ENCODE measurements around the gene KYAT1. TPM values are rescaled to one million over a fixed set of nuclear protein-coding genes. Genes with fewer than 3 reads are reported as not detected.

Gene KYAT1
- total and polyA plus RNA-seq, 2 of the 8 experiments (the other 6 are each of a cell fraction or from before 2014, with no cell fraction given) = 30.4 to 42.2 TPM

DNA sequence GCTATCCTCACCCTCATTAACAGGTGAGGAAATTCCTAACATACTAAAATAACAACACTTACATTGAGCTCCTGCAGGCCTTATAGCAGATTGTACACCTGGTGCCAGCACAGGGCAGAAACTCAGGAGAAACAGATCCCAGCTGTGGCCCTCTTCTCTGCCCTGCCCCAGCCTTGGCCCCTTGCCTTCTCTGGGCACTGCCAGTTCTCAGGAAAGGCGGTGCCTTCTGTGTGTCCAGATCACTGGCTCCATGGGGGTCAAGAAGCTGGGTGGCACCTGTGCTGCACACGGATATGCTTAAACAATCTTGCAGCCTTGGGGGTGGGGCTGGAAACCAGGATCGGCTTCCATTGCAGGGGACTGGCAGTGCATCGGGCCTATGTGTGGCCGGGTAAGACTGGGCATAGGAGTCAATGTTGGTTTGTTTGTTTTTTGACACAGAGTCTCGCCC lies 19.3 kb downstream of the KYAT1 start:
- Histone ChIP-seq H4K91ac (replicated peaks; ENCODE audit: insufficient read length, low read length) (no peak overlapping the region), H3K56ac (replicated peaks; ENCODE audit: insufficient read length, low read depth, low read length) (no peak overlapping the region), H2BK12ac (ENCODE audit: low read depth, low read length) (no peak overlapping the region), H3K36me3 (ENCODE audit: control insufficient read depth in 2 of 4, insufficient read depth in 4 of 4, low read length in 3 of 4) (no peaks in the 10 kb centered on the region), H4K20me1 (replicated peaks in 1 of 2; ENCODE audit: control insufficient read depth in 1 of 2, insufficient read depth in 2 of 2, low read length in 2 of 2) (peaks cover 0 to 2% of the 10 kb centered on the region in 2 experiments), H3K27ac (ENCODE audit: low read depth, low read length) (no peak overlapping the region), H2BK15ac (ENCODE audit: low read length) (no peak overlapping the region), H4K8ac (ENCODE audit: extremely low read depth, insufficient read depth, low read length) (no peak overlapping the region), H3K4me2 (ENCODE audit: insufficient read depth in 1 of 2, low read depth in 2 of 2, low read length in 2 of 2) (no peak overlapping the region), H2AK5ac (ENCODE audit: low read depth, low read length) (no peak overlapping the region), H3K23ac (ENCODE audit: insufficient read length) (no peak overlapping the region), H2BK20ac (ENCODE audit: low read length) (no peak overlapping the region), H2BK5ac (ENCODE audit: low read depth, low read length) (no peak overlapping the region), H4K5ac (ENCODE audit: insufficient read length, low read depth, low read length) (no peak overlapping the region), H3K9ac (replicated peaks in 1 of 4; ENCODE audit: extremely low read depth in 1 of 4, low read depth in 3 of 4, low read length in 3 of 4) (no peak overlapping the region), H2AFZ (ENCODE audit: low read length) (no peak overlapping the region), H3K79me1 (ENCODE audit: low read depth, low read length) (peaks cover 5% of the 10 kb centered on the region; the same call in 1 of the 2 replicates), H3K9me3 (ENCODE audit: insufficient read depth in 2 of 2, low read depth in 1 of 2, low read length in 1 of 2) (no peaks in the 10 kb centered on the region), H3K79me2 (ENCODE audit: control insufficient read depth in 1 of 2, insufficient read depth in 2 of 2, low read length in 2 of 2) (peaks cover 0 to 5% of the 10 kb centered on the region in 2 experiments; a peak in 1 of 4 replicates), H3K23me2 (ENCODE audit: low read depth, low read length) (no peaks in the 10 kb centered on the region), H3K4ac (replicated peaks; ENCODE audit: insufficient read length, low read depth, low read length) (no peak overlapping the region), H2BK120ac (replicated peaks; ENCODE audit: low read depth, low read length) (no peak overlapping the region), H3K27me3 (replicated peaks in 1 of 4; ENCODE audit: control insufficient read depth in 3 of 4, extremely low read depth in 1 of 4, insufficient read depth in 3 of 4, low read length in 3 of 4) (no peaks in the 10 kb centered on the region), H3K18ac (ENCODE audit: extremely low read depth, low read length) (no peak overlapping the region), H3K4me1 (replicated peaks in 1 of 4; ENCODE audit: control insufficient read depth in 3 of 4, insufficient read depth in 4 of 4, low read length in 3 of 4) (peaks cover 0 to 5% (median 2%) of the 10 kb centered on the region in 4 experiments; a peak in 4 of 7 replicates), H3K4me3 (ENCODE audit: extremely low read depth in 1 of 4, insufficient read depth in 2 of 4, low read depth in 3 of 4, low read length in 4 of 4) (no peak overlapping the region), H3K14ac (ENCODE audit: insufficient read length) (no peak overlapping the region)
- FAIRE-seq = no peak
- 87% methylated on average over 6 of the region's 6 CpGs; no CpG with 5 or more reads in 1 of the 2 experiments for WGBS, 2 experiments (ENCODE audit: extremely low coverage in 1 of 2, insufficient coverage in 1 of 2, insufficient read length in 1 of 2, insufficient replicate concordance in 2 of 2, low coverage in 1 of 2, low lambda C conversion rate in 2 of 2, missing lambda C conversion rate in 1 of 2)
- CTCF ChIA-PET (ENCODE audit: partially characterized antibody) = interaction anchor here (0.6 to 8.8 kb wide), 14 partner anchors 9 to 180 kb away, joined by 3 to 139 read pairs (median 4); partner anchors contain the start of genes KYAT1, LRRC8A, PHYHD1 and SPOUT1
- POLR2A ChIA-PET (ENCODE audit: partially characterized antibody) = interaction anchor here (0.6 to 1.3 kb wide), 5 partner anchors 11 to 166 kb away, joined by 3 to 6 read pairs (median 4); partner anchors contain the start of genes KYAT1 and LRRC8A
- no peak for DNase-seq (ENCODE audit: low read depth in 1 of 2, low spot score in 2 of 2)
- TF ChIP-seq, protein P1, sequence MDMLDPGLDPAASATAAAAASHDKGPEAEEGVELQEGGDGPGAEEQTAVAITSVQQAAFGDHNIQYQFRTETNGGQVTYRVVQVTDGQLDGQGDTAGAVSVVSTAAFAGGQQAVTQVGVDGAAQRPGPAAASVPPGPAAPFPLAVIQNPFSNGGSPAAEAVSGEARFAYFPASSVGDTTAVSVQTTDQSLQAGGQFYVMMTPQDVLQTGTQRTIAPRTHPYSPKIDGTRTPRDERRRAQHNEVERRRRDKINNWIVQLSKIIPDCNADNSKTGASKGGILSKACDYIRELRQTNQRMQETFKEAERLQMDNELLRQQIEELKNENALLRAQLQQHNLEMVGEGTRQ (IDR thresholded peaks at IDR 0.05; ENCODE audit: low read length) = no peak
- TF ChIP-seq SIRT6 (IDR thresholded peaks at IDR 0.05; ENCODE audit: low read length) = no peak
- TF ChIP-seq BCL11A (IDR thresholded peaks at IDR 0.05; ENCODE audit: low read depth in 2 of 2, low read length in 2 of 2) = no peak
- TF ChIP-seq CEBPB (IDR thresholded peaks at IDR 0.05; ENCODE audit: low read depth, low read length) = no peak
- no peak for TF ChIP-seq YY1 (IDR thresholded peaks at IDR 0.05; ENCODE audit: low read depth, low read length)

All from H1 (cell line).